Smooth muscle cell (in vitro differentiated cells): Measurements from ENCODE around the gene CAMKK1. TPM values are rescaled to one million over a fixed set of nuclear protein-coding genes. Genes with fewer than 3 reads are reported as not detected.

Experiments used
- DNase-seq: peaks from one replicate; lab custom pipeline; 2025; ENCODE audit not compliant: unreplicated experiment; lab: John Stamatoyannopoulos, UW
- H2AFZ ChIP-seq: fragments of 200-600 bp; sonication (generic); 2 replicates; pipeline ENCODE4 v1.6.0; 2016; ENCODE audit warnings: antibody characterized with exemption, low read depth, mild to moderate bottlenecking
- H3F3A ChIP-seq: fragments of 200-600 bp; sonication (generic); 2 replicates; pipeline ENCODE4 v1.6.0; 2017; ENCODE audit warnings: antibody characterized with exemption, low read depth
- H3K27ac ChIP-seq: fragments of 200-600 bp; sonication (generic); 2 replicates; pipeline ENCODE4 v1.5.1; 2016; ENCODE audit warnings: low read depth, mild to moderate bottlenecking
- H3K27me3 ChIP-seq: fragments of 200-600 bp; sonication (generic); 2 replicates; pipeline ENCODE4 v1.6.1; 2016; ENCODE audit warnings: low read depth, mild to moderate bottlenecking
- H3K36me3 ChIP-seq: fragments of 200-600 bp; sonication (generic); 2 replicates; pipeline ENCODE4 v1.5.1; 2016; ENCODE audit warnings: low read depth
- H3K4me1 ChIP-seq: fragments of 200-600 bp; sonication (generic); 2 replicates; pipeline ENCODE4 v1.5.1; 2016; ENCODE audit warnings: low read depth
- H3K4me2 ChIP-seq: fragments of 200-600 bp; sonication (generic); 2 replicates; pipeline ENCODE4 v1.6.0; 2016; ENCODE audit warnings: mild to moderate bottlenecking
- H3K4me3 ChIP-seq: fragments of 200-600 bp; sonication (generic); 2 replicates; pipeline ENCODE4 v1.5.1; 2016; ENCODE audit warnings: mild to moderate bottlenecking
- H3K79me2 ChIP-seq: fragments of 200-600 bp; sonication (generic); 2 replicates; pipeline ENCODE4 v1.6.0; 2016; ENCODE audit warnings: low read depth, mild to moderate bottlenecking
- H3K9ac ChIP-seq: fragments of 200-600 bp; sonication (generic); 2 replicates; pipeline ENCODE4 v1.6.0; 2016; ENCODE audit warnings: low read depth
- H3K9me3 ChIP-seq: fragments of 200-600 bp; sonication (generic); replicated peaks from 2 replicates; pipeline ENCODE4 v1.5.1; 2016; ENCODE audit warnings: low read depth
- H4K20me1 ChIP-seq: fragments of 200-600 bp; sonication (generic); 2 replicates; pipeline ENCODE4 v1.6.0; 2016; ENCODE audit warnings: low read depth
- CTCF ChIP-seq: fragments of 200-600 bp; sonication (generic); IDR thresholded peaks from 2 replicates; pipeline ENCODE4 v1.5.1; 2017; ENCODE audit warnings: borderline replicate concordance, mild to moderate bottlenecking, antibody characterized with exemption; ENCODE audit not compliant: insufficient read depth, poor library complexity, severe bottlenecking
- WGBS: methylation state at CpG from one replicate; pipeline ENCODE4 v1.1.7; 2016; ENCODE audit warnings: low lambda C conversion rate; 5-methylcytosine and 5-hydroxymethylcytosine counted together
- polyA plus RNA-seq: library from polyadenylated mRNA; unstranded; fragments of >200 nt; fragmentation: Nextera tagmentation; extraction: Ambion mirVana; gene quantifications from 2 replicates; pipeline ENCODE4 v1.2.1, GENCODE V29; 2016
- total RNA-seq: library from RNA; depleted of rRNA; stranded (reverse); fragments of >200 nt; gene quantifications from 2 replicates; pipeline ENCODE4 v1.2.3, GENCODE V29; 2014

The CAMKK1 gene
- total and polyA plus RNA-seq, 2 experiments from 2014 or later, result 8.1 to 8.8 TPM

- no peak overlapping the region for H3K9ac ChIP-seq
- H3K36me3 ChIP-seq, result peaks cover 8% of the 10 kb centered on the region
- WGBS, result 44% methylated on average over 7 of the region's 7 CpGs
- no peaks in the 10 kb centered on the region for H3K27me3 ChIP-seq
- no peaks in the 10 kb centered on the region for H3K4me1 ChIP-seq
- no peak for TF ChIP-seq CTCF
- H3K4me3 ChIP-seq, result no peak overlapping the region
- peak overlapping the region; percentile 15 for H3K4me2 ChIP-seq
- H3F3A ChIP-seq, result no peaks in the 10 kb centered on the region
- no peak for DNase-seq
- H4K20me1 ChIP-seq, result peaks cover 23% of the 10 kb centered on the region
- no peak overlapping the region for H2AFZ ChIP-seq
- H3K9me3 ChIP-seq, result no peaks in the 10 kb centered on the region
- H3K27ac ChIP-seq, result peak overlapping the region; percentile 75
- H3K79me2 ChIP-seq, result peaks cover 9% of the 10 kb centered on the region
Measured at GRCh38 chr17:3828151-3828851, 64.6 kb downstream of the CAMKK1 start.

- Histone ChIP-seq H3K9me3 (no peaks in the 10 kb centered on the region), H3F3A (no peaks in the 10 kb centered on the region), H3K79me2 (peaks cover 9% of the 10 kb centered on the region), H4K20me1 (peaks cover 23% of the 10 kb centered on the region), H3K36me3 (peaks cover 9% of the 10 kb centered on the region), H3K27me3 (no peaks in the 10 kb centered on the region), H3K4me1 (no peaks in the 10 kb centered on the region), H2AFZ (no peak overlapping the region), H3K4me3 (no peak overlapping the region), H3K4me2 (no peak overlapping the region), H3K27ac (no peak overlapping the region), H3K9ac (no peak overlapping the region)
- DNase-seq, result no peak
- peak; percentile 63 for TF ChIP-seq CTCF
- 65% methylated on average over 6 of the region's 6 CpGs for WGBS
Measured at GRCh38 chr17:3827124-3827773, 65.6 kb downstream of the CAMKK1 start.

- TF ChIP-seq CTCF, result no peak
- H2AFZ ChIP-seq, result no peak overlapping the region
- peaks cover 9% of the 10 kb centered on the region for H3K79me2 ChIP-seq
- H3F3A ChIP-seq, result no peaks in the 10 kb centered on the region
- peaks cover 23% of the 10 kb centered on the region for H4K20me1 ChIP-seq
- H3K27ac ChIP-seq, result peak overlapping the region; percentile 72
- H3K9me3 ChIP-seq, result no peaks in the 10 kb centered on the region
- H3K36me3 ChIP-seq, result peaks cover 16% of the 10 kb centered on the region
- no peaks in the 10 kb centered on the region for H3K27me3 ChIP-seq
- no peak overlapping the region for H3K4me2 ChIP-seq
- no peaks in the 10 kb centered on the region for H3K4me1 ChIP-seq
- peak overlapping the region; percentile 33 for H3K9ac ChIP-seq
- no peak overlapping the region for H3K4me3 ChIP-seq
- WGBS, result 67% methylated on average over 4 of the region's 4 CpGs
- no peak for DNase-seq
Measured at GRCh38 chr17:3826191-3826590, 66.7 kb downstream of the CAMKK1 start.
